IMR-90 (cell line): ENCODE results near the gene CD28. TPM values are rescaled to one million over a fixed set of nuclear protein-coding genes. Genes with fewer than 3 reads are reported as not detected.
A peak's percentile ranks its signal among the peaks of the same experiment; 100 is the strongest.

Experiments used
- ATAC-seq: fragments of 200-7000 bp; cut with Tn5 transposase; 2 replicates; pipeline ENCODE4 v1.9.1; 2020; ENCODE audit warnings: low read depth, mild to moderate bottlenecking, moderate library complexity
- BruUV-seq: library from RNA; stranded (reverse); fragments of 400-500 nt; replicated peaks from 2 replicates; lab custom pipeline; 2021; lab: Mats Ljungman, UMichigan
- CTCF ChIA-PET: fragments of 300-600 bp; formaldehyde crosslinking; extraction: SDS; loops from one replicate; lab custom pipeline; 2021; ENCODE audit warnings: antibody characterized with exemption; lab: Yijun Ruan, JAX
- POLR2A ChIA-PET: fragments of 300-600 bp; sonication (Branson Sonifier 250); formaldehyde crosslinking; loops from one replicate; lab custom pipeline; 2022; ENCODE audit warnings: antibody characterized with exemption; ENCODE audit not compliant: unreplicated experiment; lab: Charles Lee
- DNase-seq: peaks from one replicate; pipeline ENCODE4 v3.0.0; 2013
- H2AFZ ChIP-seq: replicated peaks from 2 replicates; pipeline ENCODE3; 2013; ENCODE audit warnings: low read length, mild to moderate bottlenecking; ENCODE audit not compliant: poor library complexity
- H2AK5ac ChIP-seq: 2 replicates; pipeline ENCODE4 v1.6.1; 2013; ENCODE audit warnings: low read depth, low read length, inconsistent platforms
- H2AK9ac ChIP-seq: replicated peaks from 2 replicates; pipeline ENCODE3; 2013; ENCODE audit warnings: mild to moderate bottlenecking, low read depth, low read length, moderate library complexity; ENCODE audit not compliant: poor library complexity
- H2BK120ac ChIP-seq: 2 replicates; pipeline ENCODE4 v1.6.1; 2013; ENCODE audit warnings: low read depth, low read length, inconsistent platforms
- H2BK15ac ChIP-seq: 3 replicates; pipeline ENCODE4 v1.6.1; 2013; ENCODE audit warnings: low read depth, low read length, inconsistent platforms
- H2BK20ac ChIP-seq: 2 replicates; pipeline ENCODE4 v1.6.1; 2013; ENCODE audit warnings: low read depth, mild to moderate bottlenecking, inconsistent platforms, low read length, moderate library complexity
- H2BK5ac ChIP-seq: 2 replicates; pipeline ENCODE4 v1.6.1; 2013; ENCODE audit warnings: mild to moderate bottlenecking, low read depth, low read length, inconsistent platforms; ENCODE audit not compliant: poor library complexity, severe bottlenecking
- H3K14ac ChIP-seq: replicated peaks from 2 replicates; pipeline ENCODE4 v1.6.1; 2013; ENCODE audit warnings: low read depth, low read length, inconsistent platforms
- H3K18ac ChIP-seq: 2 replicates; pipeline ENCODE4 v1.6.1; 2013; ENCODE audit warnings: low read depth, low read length, control low read depth
- H3K23ac ChIP-seq: 2 replicates; pipeline ENCODE4 v1.6.1; 2013; ENCODE audit warnings: low read depth, low read length, inconsistent platforms
- H3K27ac ChIP-seq: 2 replicates; pipeline ENCODE4 v1.5.1; 2013; ENCODE audit warnings: mild to moderate bottlenecking, control low read depth, low read length; ENCODE audit not compliant: insufficient read depth
- H3K27me3 ChIP-seq: 2 replicates; pipeline ENCODE4 v1.6.1; 2013; ENCODE audit warnings: low read length; ENCODE audit not compliant: control insufficient read depth, insufficient read depth
- H3K36me3 ChIP-seq: 2 replicates; pipeline ENCODE4 v1.6.1; 2013; ENCODE audit warnings: low read length, mixed read lengths; ENCODE audit not compliant: control insufficient read depth, insufficient read depth
- H3K4ac ChIP-seq: 2 replicates; pipeline ENCODE4 v1.6.1; 2013; ENCODE audit warnings: low read depth, low read length, inconsistent platforms
- H3K4me1 ChIP-seq: 2 replicates; pipeline ENCODE4 v1.6.1; 2013; ENCODE audit warnings: low read length, mixed read lengths; ENCODE audit not compliant: control insufficient read depth, insufficient read depth
- H3K4me2 ChIP-seq: 2 replicates; pipeline ENCODE4 v1.6.1; 2013; ENCODE audit warnings: low read depth, mild to moderate bottlenecking, control low read depth, low read length, moderate library complexity
- H3K4me3 ChIP-seq: 2 replicates; pipeline ENCODE4 v1.5.1; 2013; ENCODE audit warnings: low read depth, mild to moderate bottlenecking, control low read depth, low read length, moderate library complexity; ENCODE audit not compliant: insufficient read depth
- H3K56ac ChIP-seq: 2 replicates; pipeline ENCODE4 v1.6.1; 2013; ENCODE audit warnings: low read length, inconsistent platforms; ENCODE audit not compliant: insufficient read depth; ENCODE audit errors: extremely low read depth
- H3K79me1 ChIP-seq, 2 experiments: 2 replicates each; pipeline ENCODE4 v1.6.1; 2013; ENCODE audit warnings: low read length in 2 of 2, inconsistent platforms in 1 of 2, low read depth in 1 of 2
- H3K9ac ChIP-seq: 2 replicates; pipeline ENCODE4 v1.6.1; 2013; ENCODE audit warnings: low read depth, low read length, control low read depth
- H3K9me1 ChIP-seq: 2 replicates; pipeline ENCODE4 v1.6.1; 2013; ENCODE audit warnings: low read length, inconsistent platforms; ENCODE audit not compliant: insufficient read depth
- H3K9me3 ChIP-seq: 2 replicates; pipeline ENCODE4 v1.6.1; 2013; ENCODE audit warnings: low read length; ENCODE audit not compliant: control insufficient read depth, insufficient read depth
- H4K20me1 ChIP-seq: 2 replicates; pipeline ENCODE4 v1.6.1; 2013; ENCODE audit warnings: low read length, inconsistent platforms; ENCODE audit not compliant: insufficient read depth
- H4K5ac ChIP-seq: 2 replicates; pipeline ENCODE4 v1.6.1; 2013; ENCODE audit warnings: mild to moderate bottlenecking, low read depth, low read length, control low read depth
- H4K8ac ChIP-seq, 2 experiments: 2 replicates each; pipeline ENCODE4 v1.6.1; 2013; ENCODE audit warnings: low read depth in 2 of 2, low read length in 2 of 2, control low read depth in 1 of 2, inconsistent platforms in 1 of 2
- H4K91ac ChIP-seq: 2 replicates; pipeline ENCODE4 v1.6.1; 2013; ENCODE audit warnings: low read depth, low read length, inconsistent platforms; ENCODE audit not compliant: insufficient read depth
- CEBPB ChIP-seq: IDR thresholded peaks from 2 replicates; pipeline ENCODE4 v1.6.1; 2012; ENCODE audit warnings: low read depth, low read length, improper control_type of control experiment
- RAD21 ChIP-seq: IDR thresholded peaks from 2 replicates; pipeline ENCODE4 v1.6.1; 2012; ENCODE audit warnings: low read length, improper control_type of control experiment
- WGBS, 2 experiments: methylation state at CpG; one replicate each; pipeline versions ENCODE4 v1.1.5 to v1.1.7; 2013; ENCODE audit warnings: missing lambda C conversion rate in 2 of 2; ENCODE audit not compliant: insufficient read length in 1 of 2; ENCODE audit errors: extremely low coverage in 2 of 2; 5-methylcytosine and 5-hydroxymethylcytosine counted together
- dilution Hi-C: fragments of 300-500 bp; cut with HindIII; formaldehyde crosslinking; loops from one replicate; pipeline ENCODE4 v1.14.3; 2018; ENCODE audit warnings: low sequenced_read_pairs; ENCODE audit not compliant: unreplicated experiment
- in situ Hi-C: fragments of 300-500 bp; cut with MboI; formaldehyde crosslinking; loops from 3 replicates; pipeline ENCODE4 v1.14.3; 2019; ENCODE audit warnings: low sequenced_read_pairs, inconsistent platforms, mixed read lengths
- intact Hi-C: fragments of 100-400 bp; cut with micrococcal nuclease; formaldehyde crosslinking; loops from 2 replicates; pipeline ENCODE4 v1.10.0; 2022
- polyA plus RNA-seq, 3 experiments: library from polyadenylated mRNA; depleted of rRNA; stranded (reverse); fragments of >200 nt; gene quantifications; 2 replicates each; pipeline ENCODE4 v1.2.3, GENCODE V29; 2012; ENCODE audit warnings: low replicate concordance in 1 of 3
- total RNA-seq: library from RNA; depleted of rRNA; stranded (reverse); fragments of >200 nt; gene quantifications from 2 replicates; pipeline ENCODE4 v1.2.3, GENCODE V29; 2012

Gene CD28
- total and polyA plus RNA-seq, 2 of the 4 experiments (the other 2 are of a cell fraction), result not detected

DNA sequence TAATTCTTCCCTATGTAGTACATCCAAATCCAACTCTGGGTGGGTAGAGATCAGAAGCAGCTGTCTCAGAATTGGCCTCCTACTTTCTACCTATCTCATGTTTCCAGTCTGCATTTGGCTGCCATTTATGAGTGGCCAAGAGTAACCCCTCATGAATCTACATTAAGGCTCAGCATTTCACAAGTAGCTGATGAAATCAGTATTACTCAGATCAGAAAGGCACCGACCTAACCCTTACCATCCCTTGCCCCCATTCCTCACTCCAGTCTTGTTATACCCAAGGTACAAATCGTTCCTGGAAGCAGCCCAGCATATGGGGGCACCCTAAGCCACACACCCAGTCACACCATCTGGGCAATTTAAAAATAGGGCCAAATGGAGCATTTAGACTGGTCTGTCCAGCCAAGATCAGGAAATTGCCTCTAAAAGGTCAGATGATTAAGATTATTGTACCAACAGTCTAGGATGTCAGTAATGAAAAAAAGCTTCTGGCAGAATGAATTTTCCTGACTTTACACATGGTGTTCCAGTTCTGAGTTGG, 37.1 kb downstream of the CD28 start:
- Histone ChIP-seq H3K36me3 (no peaks in the 10 kb centered on the region), H3K27ac (peak overlapping the region; percentile 72), H3K4ac (peak overlapping the region; percentile 60; the same call in 1 of the 2 replicates), H4K91ac (no peak overlapping the region), H3K9me3 (0 out of 2 replicates have a peak, but pooled peaks cover 1% of the 10 kb centered on the region), H3K4me2 (peak overlapping the region; percentile 60; the same call in 1 of the 2 replicates), H3K79me1 (no peaks in the 10 kb centered on the region), H3K56ac (no peak overlapping the region), H3K4me3 (no peak overlapping the region), H3K27me3 (no peaks in the 10 kb centered on the region), H3K9ac (no peak overlapping the region), H3K14ac (peak overlapping the region; percentile 73; the same call in 1 of the 2 replicates), H3K9me1 (0 out of 2 replicates have a peak, but pooled peaks cover 4% of the 10 kb centered on the region), H2BK20ac (peak overlapping the region; percentile 12; the same call in 1 of the 2 replicates), H2BK120ac (peak overlapping the region; percentile 39), H2BK5ac (peak overlapping the region; percentile 84), H2AK5ac (no peak overlapping the region), H2AFZ (no peak overlapping the region), H4K8ac (peak overlapping the region in 1 of 2 experiments; percentile 31; a peak in 1 of 4 replicates), H2AK9ac (no peak overlapping the region), H3K4me1 (peaks cover 8% of the 10 kb centered on the region; the same call in 1 of the 2 replicates), H3K23ac (peak overlapping the region; percentile 17; the same call in 1 of the 2 replicates), H2BK15ac (0 out of 3 replicates have a peak overlapping the region, but pooled peaks have one; percentile 62), H3K18ac (peak overlapping the region; percentile 92; the same call in 1 of the 2 replicates), H4K20me1 (no peaks in the 10 kb centered on the region), H4K5ac (peak overlapping the region; percentile 78)
- ATAC-seq (peak; percentile 70), DNase-seq (peak; percentile 43)
- POLR2A ChIA-PET, result no interaction called here
- CTCF ChIA-PET, result no interaction called here
- intact Hi-C loops (no loop called here), in situ Hi-C loops (no loop called here), dilution Hi-C loops (no loop called here)
- BruUV-seq, result no TSS peak
- TF ChIP-seq CEBPB (peak; percentile 60), RAD21 (no peak)
- no CpG with 5 or more reads among the region's 2 CpGs for WGBS, 2 experiments
